GM12892 (cell line): Measurements from ENCODE around the gene NELL2.

ENCODE experiments used
- POLR2A ChIP-seq: IDR thresholded peaks from 2 replicates; pipeline ENCODE4 v1.6.1; 2011; ENCODE audit warnings: low read depth, low read length, control low read depth
- POLR2AphosphoS5 ChIP-seq: IDR thresholded peaks from 2 replicates; pipeline ENCODE4 v1.6.1; 2011; ENCODE audit warnings: low read depth, low read length, control low read depth
- TAF1 ChIP-seq: IDR thresholded peaks from 2 replicates; pipeline ENCODE4 v1.6.1; 2011; ENCODE audit warnings: low read depth, mild to moderate bottlenecking, control low read depth, low read length, borderline replicate concordance

DNA sequence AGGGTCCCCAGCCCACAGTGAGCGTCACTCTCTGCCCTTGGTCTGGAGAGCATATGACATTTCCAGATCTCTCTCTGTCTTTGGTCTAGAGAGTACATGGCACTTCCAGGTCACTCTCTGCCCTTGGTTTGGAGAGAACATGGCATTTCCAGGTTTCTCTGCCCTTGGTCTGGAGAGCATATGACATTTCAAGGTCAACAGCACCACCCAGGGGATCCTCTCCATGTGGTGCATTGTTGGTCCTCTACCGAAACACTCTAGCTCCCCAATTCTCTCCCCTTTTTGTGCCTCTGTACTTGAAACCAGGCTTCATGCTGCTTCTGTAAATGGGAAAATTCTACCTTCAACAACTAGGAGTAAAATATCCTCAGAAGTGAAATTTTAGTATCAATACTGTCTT lies 399.4 kb downstream of the NELL2 start:
- no peak for TF ChIP-seq POLR2A
- TF ChIP-seq POLR2AphosphoS5, result no peak
- TF ChIP-seq TAF1, result no peak
